HEK293 (cell line): ENCODE results near the gene RPN1.

Experiments
- CTCF ChIA-PET: fragments of 350-600 bp; formaldehyde crosslinking; extraction: SDS; loops from one replicate; lab custom pipeline; 2021; ENCODE audit warnings: antibody characterized with exemption; lab: Yijun Ruan, JAX
- POLR2A ChIA-PET: fragments of 300-600 bp; formaldehyde crosslinking; extraction: SDS; loops from one replicate; lab custom pipeline; 2020; ENCODE audit warnings: antibody characterized with exemption, inconsistent platforms; lab: Yijun Ruan, JAX
- H3K27ac ChIP-seq: fragments of 200-500 bp; sonication (Bioruptor generic); 2 replicates; pipeline ENCODE4 v1.5.1; 2014; ENCODE audit warnings: low read depth, low read length, control low read depth, inconsistent platforms; ENCODE audit errors: extremely low read depth
- H3K36me3 ChIP-seq, 2 experiments: fragments of 200-500 bp in 1 of 2; sonication (Bioruptor generic) in 1 of 2; 1 replicate in 1 of 2; 2 replicates in 1 of 2; pipeline ENCODE4 v1.5.1; 2014 to 2017; ENCODE audit warnings: inconsistent platforms in 2 of 2, low read length in 2 of 2; ENCODE audit not compliant: control insufficient read depth in 2 of 2, insufficient read depth in 1 of 2
- H3K4me1 ChIP-seq: fragments of 200-500 bp; sonication (Bioruptor generic); 2 replicates; pipeline ENCODE4 v1.5.1; 2014; ENCODE audit warnings: mild to moderate bottlenecking, low read length, inconsistent platforms; ENCODE audit not compliant: control insufficient read depth, insufficient read depth
- H3K4me3 ChIP-seq: 2 replicates; pipeline ENCODE4 v1.5.1; 2011; ENCODE audit warnings: low read depth, mild to moderate bottlenecking, control low read depth, low read length, moderate library complexity
- H3K9me3 ChIP-seq: fragments of 200-500 bp; sonication (Bioruptor generic); 2 replicates; pipeline ENCODE4 v1.5.1; 2014; ENCODE audit warnings: low read depth, low read length, inconsistent platforms; ENCODE audit not compliant: control insufficient read depth, insufficient read depth
- GLI2 ChIP-seq: fragments of 450-650 bp; formaldehyde crosslinking; IDR thresholded peaks from 2 replicates; pipeline ENCODE4; 2017; ENCODE audit warnings: missing biosample characterization, missing genetic modification characterization, low read depth, borderline replicate concordance
- HOXD13 ChIP-seq: sonication (generic); formaldehyde crosslinking; IDR thresholded peaks from 2 replicates; pipeline ENCODE4 v1.8.0; 2022; ENCODE audit warnings: missing genetic modification reagents, borderline replicate concordance
- OVOL3 ChIP-seq: fragments of 450-650 bp; formaldehyde crosslinking; IDR thresholded peaks from 2 replicates; pipeline ENCODE4 v1.5.1; 2016; ENCODE audit warnings: missing biosample characterization, missing genetic modification characterization
- PRDM4 ChIP-seq: fragments of 450-650 bp; formaldehyde crosslinking; IDR thresholded peaks from 2 replicates; pipeline ENCODE4 v1.5.1; 2017; ENCODE audit warnings: missing biosample characterization, missing genetic modification characterization
- WT1 ChIP-seq: fragments of 450-650 bp; formaldehyde crosslinking; IDR thresholded peaks from 2 replicates; pipeline ENCODE4 v1.5.1; 2016; ENCODE audit warnings: missing biosample characterization, missing genetic modification characterization
- ZNF202 ChIP-seq: fragments of 450-650 bp; formaldehyde crosslinking; IDR thresholded peaks from 2 replicates; pipeline ENCODE4 v1.5.1; 2016; ENCODE audit warnings: missing biosample characterization, missing genetic modification characterization, borderline replicate concordance
- ZNF211 ChIP-seq: fragments of 450-650 bp; formaldehyde crosslinking; IDR thresholded peaks from 2 replicates; pipeline ENCODE4 v1.5.1; 2016; ENCODE audit warnings: low read depth, missing biosample characterization, missing genetic modification characterization
- ZNF214 ChIP-seq: fragments of 450-650 bp; formaldehyde crosslinking; IDR thresholded peaks from 2 replicates; pipeline ENCODE4 v1.5.1; 2017; ENCODE audit warnings: missing biosample characterization, mild to moderate bottlenecking, missing genetic modification characterization, borderline replicate concordance
- ZNF248 ChIP-seq: fragments of 450-650 bp; formaldehyde crosslinking; IDR thresholded peaks from 2 replicates; pipeline ENCODE4 v1.5.1; 2017; ENCODE audit warnings: missing biosample characterization, missing genetic modification characterization
- ZNF362 ChIP-seq: fragments of 450-650 bp; formaldehyde crosslinking; IDR thresholded peaks from 2 replicates; pipeline ENCODE4 v1.5.1; 2016; ENCODE audit warnings: missing biosample characterization, missing genetic modification characterization
- ZNF423 ChIP-seq: fragments of 450-650 bp; formaldehyde crosslinking; IDR thresholded peaks from 2 replicates; pipeline ENCODE4 v1.5.1; 2016; ENCODE audit warnings: missing biosample characterization, missing genetic modification characterization
- ZNF560 ChIP-seq: fragments of 450-650 bp; formaldehyde crosslinking; IDR thresholded peaks from 2 replicates; pipeline ENCODE4 v1.5.1; 2017; ENCODE audit warnings: missing biosample characterization, missing genetic modification characterization, borderline replicate concordance
- ZNF658 ChIP-seq: fragments of 450-650 bp; formaldehyde crosslinking; IDR thresholded peaks from 2 replicates; pipeline ENCODE4; 2016; ENCODE audit warnings: missing biosample characterization, missing genetic modification characterization
- ZNF768 ChIP-seq: fragments of 450-650 bp; formaldehyde crosslinking; IDR thresholded peaks from 2 replicates; pipeline ENCODE4 v1.5.1; 2018; ENCODE audit warnings: missing biosample characterization, mild to moderate bottlenecking, missing genetic modification characterization
- ZSCAN30 ChIP-seq: fragments of 450-650 bp; IDR thresholded peaks from 2 replicates; pipeline ENCODE4 v1.5.1; 2018; ENCODE audit warnings: missing biosample characterization, mild to moderate bottlenecking, missing genetic modification characterization, moderate library complexity
- ZXDB ChIP-seq: fragments of 450-650 bp; formaldehyde crosslinking; IDR thresholded peaks from 2 replicates; pipeline ENCODE4 v1.5.1; 2016; ENCODE audit warnings: missing biosample characterization, missing genetic modification characterization
- TF ChIP-seq, protein P1 (sequence below): fragments of 450-650 bp; formaldehyde crosslinking; IDR thresholded peaks from 2 replicates; pipeline ENCODE4 v1.5.1; 2016; ENCODE audit warnings: missing biosample characterization, missing genetic modification characterization, low read depth

Gene RPN1

GRCh38 chr3:128573707-128574162, 76.9 kb downstream of the RPN1 start:
- POLR2A ChIA-PET, result no interaction called here

GRCh38 chr3:128573160-128573559, 77.5 kb downstream of the RPN1 start:
- Histone ChIP-seq H3K9me3 (no peaks in the 10 kb centered on the region), H3K4me3 (no peak overlapping the region), H3K36me3 (no peaks in the 10 kb centered on the region), H3K27ac (no peak overlapping the region), H3K4me1 (no peaks in the 10 kb centered on the region)
- POLR2A ChIA-PET, result no interaction called here
- CTCF ChIA-PET, result interaction anchor here (0.6 to 2.1 kb wide), 7 partner anchors 10 to 562 kb away, joined by 3 to 7 read pairs (median 4); no protein-coding TSS in a partner anchor
- no peak for TF ChIP-seq ZXDB (tag by site-specific recombination)
- TF ChIP-seq GLI2, result no peak
- TF ChIP-seq, protein P1, sequence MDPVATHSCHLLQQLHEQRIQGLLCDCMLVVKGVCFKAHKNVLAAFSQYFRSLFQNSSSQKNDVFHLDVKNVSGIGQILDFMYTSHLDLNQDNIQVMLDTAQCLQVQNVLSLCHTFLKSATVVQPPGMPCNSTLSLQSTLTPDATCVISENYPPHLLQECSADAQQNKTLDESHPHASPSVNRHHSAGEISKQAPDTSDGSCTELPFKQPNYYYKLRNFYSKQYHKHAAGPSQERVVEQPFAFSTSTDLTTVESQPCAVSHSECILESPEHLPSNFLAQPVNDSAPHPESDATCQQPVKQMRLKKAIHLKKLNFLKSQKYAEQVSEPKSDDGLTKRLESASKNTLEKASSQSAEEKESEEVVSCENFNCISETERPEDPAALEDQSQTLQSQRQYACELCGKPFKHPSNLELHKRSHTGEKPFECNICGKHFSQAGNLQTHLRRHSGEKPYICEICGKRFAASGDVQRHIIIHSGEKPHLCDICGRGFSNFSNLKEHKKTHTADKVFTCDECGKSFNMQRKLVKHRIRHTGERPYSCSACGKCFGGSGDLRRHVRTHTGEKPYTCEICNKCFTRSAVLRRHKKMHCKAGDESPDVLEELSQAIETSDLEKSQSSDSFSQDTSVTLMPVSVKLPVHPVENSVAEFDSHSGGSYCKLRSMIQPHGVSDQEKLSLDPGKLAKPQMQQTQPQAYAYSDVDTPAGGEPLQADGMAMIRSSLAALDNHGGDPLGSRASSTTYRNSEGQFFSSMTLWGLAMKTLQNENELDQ (tag by site-specific recombination), result no peak
- no peak for TF ChIP-seq ZNF362 (tag by site-specific recombination)
- no peak for TF ChIP-seq ZNF214
- no peak for TF ChIP-seq ZNF202 (tag by site-specific recombination)

More at GRCh38 chr3:128573707-128574162, 76.9 kb downstream of the RPN1 start:
- no peak for TF ChIP-seq ZNF248 (tag by site-specific recombination)
- TF ChIP-seq OVOL3 (tag by site-specific recombination), result no peak
- TF ChIP-seq WT1 (tag by site-specific recombination), result no peak
- no peak for TF ChIP-seq PRDM4 (tag by site-specific recombination)
- TF ChIP-seq HOXD13 (CRISPR knock-in tag), result no peak
- no peak for TF ChIP-seq ZNF658 (tag by site-specific recombination)
- H3K27ac ChIP-seq, result no peak overlapping the region
- H3K4me3 ChIP-seq, result no peak overlapping the region
- no peaks in the 10 kb centered on the region for H3K9me3 ChIP-seq
- no peaks in the 10 kb centered on the region for H3K4me1 ChIP-seq
- CTCF ChIA-PET, result interaction anchor here (0.7 to 2.1 kb wide), 4 partner anchors 10 to 39 kb away, joined by 3 to 7 read pairs (median 4); no protein-coding TSS in a partner anchor
- H3K36me3 ChIP-seq, result no peaks in the 10 kb centered on the region

GRCh38 chr3:128572644-128573105, 77.9 kb downstream of the RPN1 start:
- ChIA-PET CTCF (interaction anchor here (0.6 to 2.1 kb wide), 6 partner anchors 11 to 562 kb away, joined by 3 to 7 read pairs (median 4); no protein-coding TSS in a partner anchor), POLR2A (no interaction called here)
- Histone ChIP-seq H3K36me3 (no peaks in the 10 kb centered on the region), H3K4me1 (no peaks in the 10 kb centered on the region), H3K9me3 (no peaks in the 10 kb centered on the region), H3K4me3 (no peak overlapping the region), H3K27ac (no peak overlapping the region)
- TF ChIP-seq ZNF768 (tag by site-specific recombination) (peak; percentile 88), ZNF560 (tag by site-specific recombination) (no peak), ZNF423 (no peak), ZNF211 (tag by site-specific recombination) (no peak), ZSCAN30 (tag by site-specific recombination) (no peak)
